GM15510 (cell line): ENCODE results near the gene HDAC5.
A peak's percentile ranks its signal among the peaks of the same experiment; 100 is the strongest.

Experiments used
- POLR2A ChIP-seq: IDR thresholded peaks from 3 replicates; pipeline ENCODE4 v1.6.1; 2011; ENCODE audit warnings: borderline replicate concordance; ENCODE audit not compliant: insufficient read length; ENCODE audit errors: extremely low read depth

The HDAC5 gene

GRCh38 chr17:44119062-44119461, 4.4 kb downstream of the HDAC5 start:
- no peak for TF ChIP-seq POLR2A

GRCh38 chr17:44118427-44119050, 4.9 kb downstream of the HDAC5 start:
- TF ChIP-seq POLR2A: no peak

GRCh38 chr17:44117351-44117750, 6.1 kb downstream of the HDAC5 start:
- TF ChIP-seq POLR2A: no peak

GRCh38 chr17:44115585-44116415, 7.6 kb downstream of the HDAC5 start:
- no peak for TF ChIP-seq POLR2A

- TF ChIP-seq POLR2A: no peak
Measured at GRCh38 chr17:44113868-44114840, 9.3 kb downstream of the HDAC5 start.

GRCh38 chr17:44113382-44113781, 10.1 kb downstream of the HDAC5 start:
- no peak for TF ChIP-seq POLR2A

- TF ChIP-seq POLR2A: no peak
Measured at GRCh38 chr17:44112284-44113280, 10.9 kb downstream of the HDAC5 start.

GRCh38 chr17:44111777-44112176, 11.7 kb downstream of the HDAC5 start:
- TF ChIP-seq POLR2A: no peak

GRCh38 chr17:44110823-44111633, 12.4 kb downstream of the HDAC5 start:
- peak; percentile 50 for TF ChIP-seq POLR2A

GRCh38 chr17:44110011-44110686, 13.3 kb downstream of the HDAC5 start:
- no peak for TF ChIP-seq POLR2A

GRCh38 chr17:44109312-44109630, 14.2 kb downstream of the HDAC5 start:
- TF ChIP-seq POLR2A: no peak

GRCh38 chr17:44108440-44109311, 14.8 kb downstream of the HDAC5 start:
- TF ChIP-seq POLR2A: no peak
